NB4 (cell line): ENCODE measurements around the gene FLT1.
A peak's percentile ranks its signal among the peaks of the same experiment; 100 is the strongest.

Experiments used
- DNase-seq: peaks from one replicate; pipeline ENCODE4 v3.0.0; 2010; ENCODE audit warnings: low read depth
- H3K4me3 ChIP-seq: one replicate; pipeline ENCODE4 v1.5.1; 2011; ENCODE audit warnings: mild to moderate bottlenecking, low read depth, low read length, moderate library complexity
- CTCF ChIP-seq: IDR thresholded peaks from one replicate; pipeline ENCODE4 v1.5.1; 2012; ENCODE audit warnings: low read depth, low read length
- MAX ChIP-seq: IDR thresholded peaks from 2 replicates; pipeline ENCODE4 v1.6.1; 2011; ENCODE audit warnings: low read depth, low read length
- MYC ChIP-seq: IDR thresholded peaks from 2 replicates; pipeline ENCODE4 v1.6.1; 2011; ENCODE audit warnings: low read depth, low read length
- POLR2A ChIP-seq: IDR thresholded peaks from 2 replicates; pipeline ENCODE4 v1.6.1; 2011; ENCODE audit warnings: mild to moderate bottlenecking; ENCODE audit not compliant: insufficient read length; ENCODE audit errors: extremely low read depth

The FLT1 gene

DNA sequence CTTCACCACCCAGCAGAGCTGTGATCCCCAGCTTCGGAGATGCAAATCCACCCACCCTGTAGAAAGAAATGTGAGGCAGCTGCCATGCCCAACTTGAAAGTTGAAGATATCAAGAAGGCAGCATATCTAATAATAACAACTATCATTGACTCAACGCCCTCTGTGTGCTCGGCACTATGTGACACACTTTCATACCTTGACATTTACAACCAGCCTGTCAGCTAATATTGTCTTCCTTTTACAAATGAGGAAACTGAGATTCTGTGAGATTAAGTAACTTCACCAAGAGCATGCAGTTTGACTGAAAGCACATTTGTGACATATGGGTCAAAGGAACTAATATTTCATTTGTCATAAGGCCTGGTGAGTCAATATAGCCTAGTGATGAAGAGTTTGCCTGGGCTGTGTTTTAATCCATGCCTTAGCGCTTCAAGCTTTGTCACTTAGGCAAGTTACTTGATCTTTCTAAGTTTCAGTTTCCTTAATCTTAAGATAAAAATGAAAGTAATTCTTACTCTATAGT is 137.0 kb downstream of the FLT1 start:
- TF ChIP-seq POLR2A, result no peak
- TF ChIP-seq CTCF, result no peak
- no peak for TF ChIP-seq MYC
- no peak for TF ChIP-seq MAX
- no peak for DNase-seq
- H3K4me3 ChIP-seq, result no peak overlapping the region

GRCh38 chr13:28357247-28357825 is 137.6 kb downstream of the FLT1 start:
- DNase-seq, result no peak
- H3K4me3 ChIP-seq, result no peak overlapping the region
- TF ChIP-seq MYC, result no peak
- no peak for TF ChIP-seq MAX
- TF ChIP-seq POLR2A, result no peak

GRCh38 chr13:28356561-28357021 is 138.3 kb downstream of the FLT1 start:
- H3K4me3 ChIP-seq, result no peak overlapping the region
- DNase-seq, result no peak
- no peak for TF ChIP-seq MYC
- no peak for TF ChIP-seq CTCF
- TF ChIP-seq MAX, result 0 out of 2 replicates have a peak, but pooled peaks have one; percentile 22
- no peak for TF ChIP-seq POLR2A

DNA sequence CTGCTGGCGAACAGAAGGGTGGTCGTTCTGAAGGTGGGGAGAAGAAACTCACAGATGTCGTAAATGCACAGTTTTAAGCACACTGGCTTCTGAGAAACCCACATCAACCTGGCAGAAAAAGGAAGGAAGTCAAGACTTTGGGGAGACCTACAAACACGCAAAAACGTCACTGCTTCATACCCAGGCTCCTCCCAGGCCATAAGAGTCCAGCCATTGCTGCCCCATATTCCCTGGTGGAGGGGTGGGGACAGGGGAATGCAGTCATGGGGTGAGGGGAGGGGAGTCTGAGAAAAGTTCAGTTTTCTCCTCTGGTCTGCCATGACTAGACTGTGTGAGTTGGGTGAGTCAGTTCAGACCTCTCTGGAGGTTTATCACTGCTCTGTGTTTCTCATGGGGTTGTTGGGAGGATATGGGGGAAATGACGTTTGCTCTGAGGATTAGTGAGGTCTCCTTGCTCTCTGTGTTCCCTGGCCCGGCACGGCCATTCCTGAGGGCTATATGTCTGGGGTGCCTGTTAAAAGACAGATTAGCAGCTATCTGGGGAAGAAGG is 139.0 kb downstream of the FLT1 start:
- TF ChIP-seq POLR2A, result no peak
- no peak for TF ChIP-seq MAX
- TF ChIP-seq MYC, result no peak
- TF ChIP-seq CTCF, result no peak
- no peak overlapping the region for H3K4me3 ChIP-seq
- DNase-seq, result peak; percentile 70

- DNase-seq, result no peak
- H3K4me3 ChIP-seq, result no peak overlapping the region
- no peak for TF ChIP-seq MYC
- no peak for TF ChIP-seq MAX
- TF ChIP-seq CTCF, result no peak
- TF ChIP-seq POLR2A, result no peak
Observed at GRCh38 chr13:28355046-28355821, 139.7 kb downstream of the FLT1 start.
